Neuron (in vitro differentiated cells): Measurements from ENCODE around the gene CPNE7.

Source experiments
- H2AFZ ChIP-seq: one replicate; pipeline ENCODE4 v1.6.1; 2013; ENCODE audit warnings: low read depth, mild to moderate bottlenecking, inconsistent platforms, low read length, moderate library complexity
- H3K27me3 ChIP-seq: one replicate; pipeline ENCODE4 v1.6.1; 2013; ENCODE audit warnings: low read length; ENCODE audit not compliant: insufficient read depth
- H3K36me3 ChIP-seq: one replicate; pipeline ENCODE4 v1.6.1; 2013; ENCODE audit warnings: low read length; ENCODE audit not compliant: insufficient read depth
- H3K4me1 ChIP-seq: one replicate; pipeline ENCODE4 v1.6.1; 2013; ENCODE audit warnings: low read length; ENCODE audit not compliant: insufficient read depth
- H3K4me3 ChIP-seq: 2 replicates; pipeline ENCODE4 v1.5.1; 2013; ENCODE audit warnings: mild to moderate bottlenecking, low read length, moderate library complexity
- H3K9me3 ChIP-seq: one replicate; pipeline ENCODE4 v1.6.1; 2013; ENCODE audit warnings: low read length

Gene CPNE7

GRCh38 chr16:89575247-89576152 is at the start of gene CPNE7:
Gene CPNE7 (plus strand): TSS chr16:89575758. CDS start chr16:89575898, 140 bp downstream.
- Histone ChIP-seq H3K36me3 (no peaks in the 10 kb centered on the region), H3K27me3 (peaks cover 25% of the 10 kb centered on the region), H3K9me3 (peaks cover 11% of the 10 kb centered on the region), H3K4me3 (peak within 1 kb of the TSS; percentile 12), H2AFZ (no peak within 1 kb of the TSS), H3K4me1 (peaks cover 4% of the 10 kb centered on the region)

DNA sequence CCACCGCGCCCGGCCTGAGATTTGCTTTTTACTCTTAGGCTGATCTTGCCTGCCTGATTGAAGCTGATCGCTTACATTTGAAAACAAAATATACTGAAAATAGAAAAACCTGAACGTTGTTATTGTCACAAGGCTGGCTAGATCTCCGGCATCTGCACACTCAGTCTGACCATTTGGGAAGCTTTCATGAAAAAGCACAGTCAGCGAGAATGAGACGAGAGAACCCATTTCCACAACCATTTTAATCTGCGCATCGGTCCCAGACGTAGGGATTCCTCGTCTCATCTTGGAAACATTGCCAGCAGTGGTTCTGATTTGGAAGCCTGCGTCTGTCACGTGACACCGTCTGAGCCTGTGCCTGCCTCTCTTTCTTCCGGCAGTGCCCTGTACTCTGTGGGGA is 46.5 kb upstream of the CPNE7 start:
- no peak overlapping the region for H3K4me3 ChIP-seq
- H2AFZ ChIP-seq: no peak overlapping the region
- no peaks in the 10 kb centered on the region for H3K9me3 ChIP-seq
- H3K4me1 ChIP-seq: no peaks in the 10 kb centered on the region
- no peaks in the 10 kb centered on the region for H3K27me3 ChIP-seq
- H3K36me3 ChIP-seq: peaks cover 84% of the 10 kb centered on the region

DNA sequence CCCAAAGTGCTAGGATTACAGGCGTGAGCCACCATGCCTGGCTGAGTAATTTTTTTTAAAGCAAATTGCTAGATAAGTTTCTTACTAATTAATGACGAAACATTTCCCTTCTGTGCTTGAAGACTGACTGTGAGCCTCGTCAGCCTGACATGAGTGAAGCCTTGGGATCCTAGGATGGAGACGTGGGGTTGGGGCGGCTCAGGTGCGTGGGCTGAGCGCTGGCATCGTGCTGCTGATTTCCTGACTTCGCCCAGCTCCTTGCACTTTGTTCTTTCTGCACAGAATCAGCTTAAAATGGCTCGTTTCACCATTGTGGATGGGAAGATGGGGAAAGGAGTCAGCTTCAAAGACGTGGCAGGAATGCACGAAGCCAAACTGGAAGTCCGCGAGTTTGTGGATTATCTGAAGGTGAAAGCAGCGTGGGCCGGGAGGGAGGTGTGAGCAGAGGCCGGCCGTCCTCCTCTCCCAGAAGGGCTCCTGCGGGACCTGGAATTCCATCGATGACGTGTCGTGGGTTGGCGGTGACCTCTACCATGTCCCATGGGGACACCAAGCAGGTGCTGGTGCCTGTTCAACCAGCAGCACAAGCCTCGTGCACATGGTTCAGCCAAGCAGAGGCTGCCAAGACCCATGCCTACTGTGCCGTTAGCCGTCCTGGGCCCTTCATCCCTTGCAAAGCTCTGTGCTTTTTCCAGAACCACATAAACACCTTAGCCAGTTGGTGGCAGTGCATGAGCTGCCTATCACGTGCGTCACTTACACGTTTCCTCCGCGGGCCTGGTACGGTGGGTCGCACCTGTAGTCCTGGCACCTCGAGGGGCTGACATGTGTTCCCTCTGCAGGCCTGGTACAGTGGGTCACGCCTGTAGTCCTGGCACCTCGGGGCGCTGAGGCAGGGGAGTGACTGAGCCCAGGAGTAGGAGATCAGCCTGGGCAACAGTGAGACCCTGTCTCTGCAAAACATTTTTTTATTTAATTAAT is 44.9 kb upstream of the CPNE7 start:
- Histone ChIP-seq H3K4me1 (no peaks in the 10 kb centered on the region), H3K4me3 (no peak overlapping the region), H2AFZ (no peak overlapping the region), H3K36me3 (peaks cover 86% of the 10 kb centered on the region), H3K9me3 (no peaks in the 10 kb centered on the region), H3K27me3 (no peaks in the 10 kb centered on the region)

DNA sequence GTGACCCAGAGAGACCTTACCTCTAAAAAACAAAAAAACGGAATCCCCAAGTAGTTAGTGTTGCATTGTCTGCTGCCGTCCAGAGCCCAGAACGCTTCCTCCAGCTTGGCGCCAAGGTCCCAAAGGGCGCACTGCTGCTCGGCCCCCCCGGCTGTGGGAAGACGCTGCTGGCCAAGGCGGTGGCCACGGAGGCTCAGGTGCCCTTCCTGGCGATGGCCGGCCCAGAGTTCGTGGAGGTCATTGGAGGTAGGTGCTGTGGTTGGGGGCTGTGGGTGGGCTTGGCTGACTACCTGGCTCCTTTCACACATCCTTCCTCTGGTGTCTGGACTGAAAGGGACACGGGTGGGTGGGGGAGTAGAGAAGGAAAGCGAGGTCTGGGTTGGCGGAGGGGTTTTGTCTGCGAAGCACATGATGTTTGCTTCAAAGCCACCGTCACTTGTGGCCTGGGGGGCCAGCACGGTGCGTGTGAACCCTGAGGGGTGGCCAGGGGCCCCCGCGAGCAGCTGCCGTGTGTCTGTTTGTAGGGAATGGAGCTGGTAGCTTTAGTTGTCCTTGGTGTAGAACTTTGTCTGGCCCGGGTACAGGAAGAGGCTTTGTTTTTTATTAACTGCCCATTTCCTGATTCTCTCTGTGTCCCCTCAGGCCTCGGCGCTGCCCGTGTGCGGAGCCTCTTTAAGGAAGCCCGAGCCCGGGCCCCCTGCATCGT is 43.6 kb upstream of the CPNE7 start:
- H3K4me1 ChIP-seq: no peaks in the 10 kb centered on the region
- H3K4me3 ChIP-seq: no peak overlapping the region
- no peaks in the 10 kb centered on the region for H3K9me3 ChIP-seq
- peaks cover 78% of the 10 kb centered on the region for H3K36me3 ChIP-seq
- H3K27me3 ChIP-seq: no peaks in the 10 kb centered on the region
- no peak overlapping the region for H2AFZ ChIP-seq

DNA sequence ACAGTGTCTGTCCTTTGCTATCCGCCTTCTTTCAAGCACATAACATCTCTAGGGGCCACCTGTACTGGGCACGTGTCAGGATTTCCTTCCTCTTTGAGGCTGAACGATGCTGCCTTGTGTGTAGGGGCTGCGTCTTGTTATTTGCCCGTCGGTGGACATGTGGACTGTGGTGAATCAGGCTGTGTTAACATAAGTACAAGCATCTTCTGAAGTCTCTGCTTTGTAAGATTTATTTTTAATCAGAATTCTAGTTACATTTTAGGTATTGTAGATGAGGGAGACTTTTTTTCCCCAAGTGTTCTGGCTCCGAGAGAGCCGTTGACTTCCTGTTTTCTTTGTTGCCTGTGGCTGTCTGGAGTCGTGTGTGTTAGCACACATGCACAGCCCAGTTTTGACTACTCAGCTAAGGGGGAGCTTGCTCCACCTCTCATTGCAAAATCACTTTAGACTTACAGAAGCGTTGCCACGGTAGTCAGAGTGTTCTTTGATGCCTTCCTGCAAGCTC is 41.3 kb upstream of the CPNE7 start:
- Histone ChIP-seq H3K4me1 (no peaks in the 10 kb centered on the region), H3K9me3 (no peaks in the 10 kb centered on the region), H2AFZ (no peak overlapping the region), H3K4me3 (no peak overlapping the region), H3K36me3 (peaks cover 77% of the 10 kb centered on the region), H3K27me3 (no peaks in the 10 kb centered on the region)

DNA sequence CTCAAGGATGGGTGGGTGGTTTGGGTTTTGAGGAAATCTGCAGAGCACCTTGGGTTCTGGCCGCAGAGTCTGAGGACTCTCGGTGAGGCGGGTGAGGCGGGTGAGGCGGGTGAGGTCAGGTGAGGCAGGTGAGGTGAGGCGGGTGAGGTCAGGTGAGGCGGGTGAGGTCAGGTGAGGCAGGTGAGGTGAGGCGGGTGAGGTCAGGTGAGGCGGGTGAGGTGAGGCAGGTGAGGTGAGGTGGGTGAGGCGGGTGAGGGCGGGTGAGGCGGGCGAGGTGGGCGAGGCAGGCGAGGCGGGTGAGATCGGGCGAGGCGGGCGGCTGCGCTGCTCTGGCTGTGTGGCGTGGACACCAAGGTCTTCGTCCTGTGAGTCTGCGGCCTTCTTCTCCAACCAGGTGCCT is 39.2 kb upstream of the CPNE7 start:
- H3K9me3 ChIP-seq: no peaks in the 10 kb centered on the region
- H2AFZ ChIP-seq: no peak overlapping the region
- peaks cover 71% of the 10 kb centered on the region for H3K36me3 ChIP-seq
- no peaks in the 10 kb centered on the region for H3K4me1 ChIP-seq
- no peaks in the 10 kb centered on the region for H3K27me3 ChIP-seq
- no peak overlapping the region for H3K4me3 ChIP-seq

DNA sequence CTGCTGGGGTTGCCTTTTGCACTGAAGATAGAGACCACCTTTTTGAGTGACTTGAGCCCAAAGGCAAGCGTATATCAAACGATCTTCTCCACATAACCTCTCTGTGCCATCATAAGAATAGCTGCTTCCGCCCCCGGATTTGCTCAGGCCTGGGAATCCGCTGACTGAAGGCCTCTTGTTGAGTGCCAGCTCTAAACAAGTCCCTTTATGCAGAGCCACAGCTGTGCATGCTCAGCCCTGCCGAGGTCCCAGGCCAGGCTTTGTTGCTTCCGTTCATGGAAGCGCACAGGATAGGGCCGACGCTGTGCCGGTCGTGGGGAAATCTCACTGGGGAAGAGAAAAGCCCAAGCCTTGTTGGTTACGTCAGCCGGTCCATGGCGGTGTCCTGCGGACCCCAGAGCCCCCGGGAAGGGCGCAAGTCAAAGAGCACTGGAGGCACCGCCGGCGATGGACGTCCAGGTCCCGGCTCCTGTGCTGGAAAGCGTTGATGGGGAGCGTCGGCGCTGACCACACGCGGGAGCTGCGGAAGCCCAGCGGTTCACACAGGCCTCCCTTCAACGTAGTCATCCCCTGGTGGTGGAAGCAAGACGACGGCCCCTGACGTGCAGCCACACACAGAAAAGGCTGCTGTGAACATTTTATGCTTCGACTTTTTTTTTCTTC is 38.5 kb upstream of the CPNE7 start:
- no peaks in the 10 kb centered on the region for H3K4me1 ChIP-seq
- no peaks in the 10 kb centered on the region for H3K9me3 ChIP-seq
- H3K4me3 ChIP-seq: no peak overlapping the region
- H3K36me3 ChIP-seq: peaks cover 70% of the 10 kb centered on the region
- H3K27me3 ChIP-seq: no peaks in the 10 kb centered on the region
- H2AFZ ChIP-seq: no peak overlapping the region

GRCh38 chr16:89537549-89537925 is 38.0 kb upstream of the CPNE7 start:
- H3K9me3 ChIP-seq: no peaks in the 10 kb centered on the region
- H3K36me3 ChIP-seq: peaks cover 68% of the 10 kb centered on the region
- H2AFZ ChIP-seq: no peak overlapping the region
- no peak overlapping the region for H3K4me3 ChIP-seq
- no peaks in the 10 kb centered on the region for H3K4me1 ChIP-seq
- H3K27me3 ChIP-seq: no peaks in the 10 kb centered on the region

GRCh38 chr16:89538286-89538685 is 37.3 kb upstream of the CPNE7 start:
- H3K4me1 ChIP-seq: no peaks in the 10 kb centered on the region
- no peaks in the 10 kb centered on the region for H3K27me3 ChIP-seq
- H3K36me3 ChIP-seq: peaks cover 66% of the 10 kb centered on the region
- H3K4me3 ChIP-seq: no peak overlapping the region
- H3K9me3 ChIP-seq: no peaks in the 10 kb centered on the region
- H2AFZ ChIP-seq: no peak overlapping the region

- no peak overlapping the region for H2AFZ ChIP-seq
- no peaks in the 10 kb centered on the region for H3K4me1 ChIP-seq
- H3K4me3 ChIP-seq: no peak overlapping the region
- H3K9me3 ChIP-seq: no peaks in the 10 kb centered on the region
- no peaks in the 10 kb centered on the region for H3K27me3 ChIP-seq
- peaks cover 62% of the 10 kb centered on the region for H3K36me3 ChIP-seq
Measured at GRCh38 chr16:89540557-89540956, 35.0 kb upstream of the CPNE7 start.

GRCh38 chr16:89541792-89542191 is 33.8 kb upstream of the CPNE7 start:
- Histone ChIP-seq H3K4me3 (no peak overlapping the region), H3K9me3 (no peaks in the 10 kb centered on the region), H2AFZ (no peak overlapping the region), H3K4me1 (no peaks in the 10 kb centered on the region), H3K36me3 (peaks cover 70% of the 10 kb centered on the region), H3K27me3 (no peaks in the 10 kb centered on the region)

GRCh38 chr16:89544113-89544512 is 31.4 kb upstream of the CPNE7 start:
- no peak overlapping the region for H2AFZ ChIP-seq
- H3K27me3 ChIP-seq: no peaks in the 10 kb centered on the region
- H3K36me3 ChIP-seq: peaks cover 68% of the 10 kb centered on the region
- no peaks in the 10 kb centered on the region for H3K9me3 ChIP-seq
- no peaks in the 10 kb centered on the region for H3K4me1 ChIP-seq
- no peak overlapping the region for H3K4me3 ChIP-seq
